ENCODE results near the gene DMRT2. TPM values are rescaled to one million over a fixed set of nuclear protein-coding genes. Genes with fewer than 3 reads are reported as not detected.

Gene DMRT2
- total RNA-seq, 3 donors from 2014 or later = 1.3 to 16.0 (median 5.2) TPM

DNA sequence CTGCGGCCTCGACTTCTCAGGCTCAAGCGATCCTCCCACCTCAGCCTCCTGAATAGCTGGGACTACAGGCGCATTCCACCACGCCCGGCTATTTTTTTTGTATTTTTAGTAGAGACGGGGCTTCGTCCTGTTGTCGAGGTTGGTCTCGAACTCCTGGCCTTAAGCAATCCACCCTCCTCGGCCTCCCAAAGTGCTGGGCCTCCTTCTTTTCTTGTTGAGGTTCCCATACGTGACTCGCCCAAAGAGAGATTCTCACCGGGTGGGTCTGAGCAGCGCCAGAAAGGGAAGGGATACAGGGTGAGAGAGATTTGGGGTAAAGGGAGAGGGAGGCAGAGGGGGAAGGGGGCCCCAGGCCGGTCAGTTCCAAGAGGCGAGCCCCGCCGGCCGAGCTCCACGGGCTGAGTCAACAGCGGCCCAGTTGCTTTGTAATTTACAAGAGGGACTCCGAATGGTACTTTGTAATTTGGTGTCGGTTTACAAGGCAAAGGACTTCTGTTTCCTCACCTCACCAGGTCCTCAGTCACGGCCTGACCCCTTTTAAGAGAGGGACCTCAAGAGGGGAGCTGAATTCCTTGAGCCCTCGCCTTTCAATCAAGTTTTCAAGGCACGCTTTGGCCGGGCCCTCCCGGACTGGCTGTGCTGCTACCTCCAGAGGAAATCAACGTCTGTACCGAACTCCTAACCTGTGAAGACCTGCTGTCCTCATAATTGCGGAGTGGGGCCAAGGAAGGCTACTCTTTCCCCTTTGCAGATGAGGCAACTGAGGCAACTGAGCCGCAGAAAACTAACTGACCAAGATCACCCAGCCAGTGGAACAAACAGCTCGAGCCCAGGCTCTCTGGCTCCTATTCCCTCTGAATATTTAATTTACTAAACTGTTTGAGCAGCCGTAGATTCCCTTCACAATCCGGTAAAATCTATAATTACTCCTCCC is 3.3 kb upstream of the DMRT2 start:
- H3K27ac ChIP-seq = peak overlapping the region in 1 of 2 donors; percentile 73
- H3K27me3 ChIP-seq = peaks cover 0 to 92% of the 10 kb centered on the region in 2 donors
- H3K9me3 ChIP-seq = no peaks in the 10 kb centered on the region
- no peak for DNase-seq (ENCODE audit: low spot score in 2 of 2)
- H3K4me3 ChIP-seq = peak overlapping the region; percentile 37 to 69 (median 44)
- H3K36me3 ChIP-seq = no peaks in the 10 kb centered on the region
- intact Hi-C loops (cut with DNase I; ENCODE audit: low total_unique reads) = no loop called here
- peaks cover 7 to 22% of the 10 kb centered on the region in 2 donors for H3K4me1 ChIP-seq
- no peak for TF ChIP-seq POLR2AphosphoS5 (IDR thresholded peaks at IDR 0.05)
- TF ChIP-seq, protein P1, sequence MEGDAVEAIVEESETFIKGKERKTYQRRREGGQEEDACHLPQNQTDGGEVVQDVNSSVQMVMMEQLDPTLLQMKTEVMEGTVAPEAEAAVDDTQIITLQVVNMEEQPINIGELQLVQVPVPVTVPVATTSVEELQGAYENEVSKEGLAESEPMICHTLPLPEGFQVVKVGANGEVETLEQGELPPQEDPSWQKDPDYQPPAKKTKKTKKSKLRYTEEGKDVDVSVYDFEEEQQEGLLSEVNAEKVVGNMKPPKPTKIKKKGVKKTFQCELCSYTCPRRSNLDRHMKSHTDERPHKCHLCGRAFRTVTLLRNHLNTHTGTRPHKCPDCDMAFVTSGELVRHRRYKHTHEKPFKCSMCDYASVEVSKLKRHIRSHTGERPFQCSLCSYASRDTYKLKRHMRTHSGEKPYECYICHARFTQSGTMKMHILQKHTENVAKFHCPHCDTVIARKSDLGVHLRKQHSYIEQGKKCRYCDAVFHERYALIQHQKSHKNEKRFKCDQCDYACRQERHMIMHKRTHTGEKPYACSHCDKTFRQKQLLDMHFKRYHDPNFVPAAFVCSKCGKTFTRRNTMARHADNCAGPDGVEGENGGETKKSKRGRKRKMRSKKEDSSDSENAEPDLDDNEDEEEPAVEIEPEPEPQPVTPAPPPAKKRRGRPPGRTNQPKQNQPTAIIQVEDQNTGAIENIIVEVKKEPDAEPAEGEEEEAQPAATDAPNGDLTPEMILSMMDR (IDR thresholded peaks at IDR 0.05) = no peak
- TF ChIP-seq POLR2A (IDR thresholded peaks at IDR 0.05) = no peak

DNA sequence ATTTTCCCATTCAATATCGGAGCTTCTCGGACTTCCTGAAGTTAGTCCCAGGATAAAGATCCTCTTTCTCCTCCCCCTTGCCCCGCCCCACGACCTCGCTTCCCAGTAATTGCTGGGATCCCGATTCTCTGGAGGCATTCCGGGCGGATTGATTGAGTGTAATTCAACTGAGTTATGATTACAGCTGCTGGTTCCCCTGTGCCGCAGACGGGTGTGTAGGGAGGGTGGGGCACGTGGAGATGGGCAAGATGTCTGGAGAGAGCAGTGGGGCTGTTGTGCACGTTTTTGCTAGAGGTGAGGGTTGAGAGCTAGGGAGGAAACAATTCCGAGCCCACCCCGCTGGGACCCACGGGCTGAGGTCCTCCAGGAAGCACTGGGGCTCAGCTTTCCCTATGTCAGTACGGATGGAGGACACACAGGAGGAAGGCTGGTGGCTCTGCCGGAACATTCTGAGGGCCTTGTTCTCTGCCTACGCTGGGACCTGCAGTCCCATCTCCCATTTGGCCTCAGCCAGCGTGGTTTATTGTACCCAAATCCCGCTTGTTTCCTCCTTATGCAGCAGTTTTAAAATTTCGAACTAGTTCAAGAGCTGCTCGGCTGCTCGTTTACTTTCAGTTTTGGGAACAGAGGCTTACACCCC is 2.4 kb upstream of the DMRT2 start:
- Histone ChIP-seq H3K36me3 (no peaks in the 10 kb centered on the region), H3K27ac (peak overlapping the region in 1 of 2 donors; percentile 73), H3K4me3 (peak overlapping the region; percentile 37 to 69 (median 44)), H3K4me1 (peaks cover 7 to 22% of the 10 kb centered on the region in 2 donors), H3K9me3 (no peaks in the 10 kb centered on the region), H3K27me3 (peaks cover 0 to 92% of the 10 kb centered on the region in 2 donors)
- DNase-seq (ENCODE audit: low spot score in 2 of 2) = no peak
- TF ChIP-seq POLR2AphosphoS5 (IDR thresholded peaks at IDR 0.05) = no peak
- TF ChIP-seq, protein P1 (IDR thresholded peaks at IDR 0.05) = no peak
- no peak for TF ChIP-seq POLR2A (IDR thresholded peaks at IDR 0.05)
- intact Hi-C loops (cut with DNase I; ENCODE audit: low total_unique reads) = no loop called here

DNA sequence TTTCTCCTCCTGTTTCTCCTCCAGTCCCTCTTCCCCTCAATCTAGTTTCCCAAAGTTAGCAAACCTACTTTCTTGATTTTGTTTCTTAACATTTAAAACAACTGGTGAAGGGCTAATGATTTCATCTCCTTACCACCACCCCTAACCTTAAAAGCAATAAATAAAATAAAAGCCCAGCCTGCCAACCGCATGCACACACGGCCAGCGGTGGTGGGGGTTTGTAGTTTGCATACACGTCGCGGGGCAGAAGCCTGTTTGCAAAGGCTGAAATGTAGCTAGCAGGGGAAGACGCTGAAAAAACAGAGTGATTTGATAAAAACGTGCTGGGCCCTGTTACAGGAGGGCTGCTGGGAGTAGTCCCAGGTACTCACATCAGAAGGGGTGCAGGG is 1.9 kb upstream of the DMRT2 start:
- Histone ChIP-seq H3K27ac (no peak overlapping the region), H3K9me3 (no peaks in the 10 kb centered on the region), H3K27me3 (peaks cover 4 to 92% of the 10 kb centered on the region in 2 donors), H3K4me3 (peak overlapping the region; percentile 37 to 69 (median 44)), H3K4me1 (peaks cover 7 to 22% of the 10 kb centered on the region in 2 donors), H3K36me3 (no peaks in the 10 kb centered on the region)
- intact Hi-C loops (cut with DNase I; ENCODE audit: low total_unique reads) = no loop called here
- TF ChIP-seq POLR2AphosphoS5 (IDR thresholded peaks at IDR 0.05) = no peak
- DNase-seq (ENCODE audit: low spot score in 2 of 2) = no peak

DNA sequence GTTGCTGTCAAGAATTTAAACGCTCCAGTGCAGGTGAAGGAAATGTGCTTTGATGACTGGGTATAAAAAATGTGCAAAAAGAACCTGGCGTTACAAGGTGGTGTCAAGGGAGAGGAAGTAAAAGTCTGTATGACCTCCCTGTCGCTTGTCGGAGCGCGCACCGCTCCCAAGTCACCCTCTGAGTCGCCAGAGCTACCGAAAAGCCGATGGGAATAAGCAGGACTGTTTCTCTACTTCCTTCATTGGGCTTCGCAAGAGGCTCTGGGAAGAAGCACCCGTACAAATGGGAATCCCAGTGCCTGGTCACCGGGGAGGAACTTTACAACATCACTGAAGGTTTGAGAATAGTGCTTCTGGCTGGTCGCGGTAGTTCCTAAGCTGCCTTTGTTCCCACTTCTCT is 1.3 kb upstream of the DMRT2 start:
- intact Hi-C loops (cut with DNase I; ENCODE audit: low total_unique reads) = no loop called here
- no peaks in the 10 kb centered on the region for H3K9me3 ChIP-seq
- H3K36me3 ChIP-seq = no peaks in the 10 kb centered on the region
- TF ChIP-seq, protein P1 (IDR thresholded peaks at IDR 0.05) = no peak
- TF ChIP-seq POLR2A (IDR thresholded peaks at IDR 0.05) (no peak), POLR2AphosphoS5 (IDR thresholded peaks at IDR 0.05) (no peak)
- H3K27me3 ChIP-seq = peaks cover 4 to 92% of the 10 kb centered on the region in 2 donors
- H3K4me1 ChIP-seq = peaks cover 7 to 22% of the 10 kb centered on the region in 2 donors
- H3K4me3 ChIP-seq = no peak overlapping the region
- H3K27ac ChIP-seq = no peak overlapping the region
- no peak for DNase-seq (ENCODE audit: low spot score in 2 of 2)

DNA sequence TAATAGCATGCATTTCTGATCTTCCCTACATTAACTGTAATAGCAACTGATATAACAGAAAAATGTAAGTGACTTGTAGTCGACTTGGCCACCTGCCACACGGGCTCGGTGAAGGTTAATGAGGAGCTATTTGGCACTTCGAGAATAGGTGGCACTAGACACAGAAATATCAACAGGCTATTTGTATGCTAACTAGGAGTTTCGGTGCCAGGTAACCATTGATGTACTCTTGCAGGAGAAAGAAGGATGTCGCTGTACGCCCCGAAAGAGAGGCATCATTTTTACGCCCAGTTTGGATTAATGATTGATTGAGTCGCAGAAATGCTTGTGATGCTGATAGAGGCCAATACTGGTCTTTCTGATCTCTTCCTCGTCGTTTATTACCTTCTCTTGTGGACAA is 516 bp upstream of the DMRT2 start:
- H3K4me3 ChIP-seq = peak overlapping the region; percentile 51 to 74 (median 56)
- no peaks in the 10 kb centered on the region for H3K36me3 ChIP-seq
- peaks cover 7 to 22% of the 10 kb centered on the region in 2 donors for H3K4me1 ChIP-seq
- peaks cover 4 to 91% of the 10 kb centered on the region in 2 donors for H3K27me3 ChIP-seq
- DNase-seq (ENCODE audit: low spot score in 2 of 2) = no peak
- intact Hi-C loops (cut with DNase I; ENCODE audit: low total_unique reads) = no loop called here
- peak overlapping the region in 1 of 2 donors; percentile 54 for H3K27ac ChIP-seq
- TF ChIP-seq, protein P1 (IDR thresholded peaks at IDR 0.05) = no peak
- TF ChIP-seq POLR2A (IDR thresholded peaks at IDR 0.05) (no peak), POLR2AphosphoS5 (IDR thresholded peaks at IDR 0.05) (no peak)
- H3K9me3 ChIP-seq = no peaks in the 10 kb centered on the region
